Measurements from ENCODE around the gene TBC1D9. TPM values are rescaled to one million over a fixed set of nuclear protein-coding genes. Genes with fewer than 3 reads are reported as not detected.
"Not testable (repeated sequence)": the region's sequence is repeated elsewhere in the genome, so short reads cannot be mapped to it uniquely, and the experiment has no call there.

The TBC1D9 gene
- total RNA-seq, 5 donors from 2014 or later (not counting 1 experiment from before 2014, with no cell fraction given), result 0.56 to 4.2 (median 1.2) TPM

DNA sequence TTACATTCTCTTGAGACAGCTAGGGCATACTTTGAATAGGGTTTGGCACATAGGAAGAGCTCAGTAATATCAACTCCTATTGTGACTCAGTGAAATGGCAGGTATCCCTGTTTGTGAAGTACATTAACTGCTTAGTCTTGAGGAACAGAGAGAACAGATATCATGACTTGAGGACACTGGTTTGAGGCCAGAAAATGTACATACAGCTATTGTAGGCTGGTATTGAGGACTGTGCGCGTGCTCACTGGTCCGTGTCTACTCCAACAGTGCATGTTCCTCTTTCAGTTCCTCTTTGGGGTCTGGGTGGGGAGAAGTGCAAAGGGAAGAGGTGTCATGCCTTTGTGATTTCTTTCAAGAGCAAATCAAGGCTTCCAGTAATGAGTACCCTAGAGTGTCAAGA, 34.6 kb upstream of the TBC1D9 start:
- Mint-ChIP-seq H3K4me1 (peaks cover 0 to 2% (median 0%) of the 10 kb centered on the region in 3 donors), H3K36me3 (no peaks in the 10 kb centered on the region), H3K27ac (no peak overlapping the region), H3K4me3 (no peak overlapping the region), H3K27me3 (peaks cover 8 to 23% of the 10 kb centered on the region in 2 donors), H3K9me3 (peaks cover 0 to 7% (median 2%) of the 10 kb centered on the region in 3 donors)
- POLR2A ChIA-PET, result no interaction called here
- Histone ChIP-seq H3K4me3 (ENCODE audit: control insufficient read depth in 1 of 2, extremely low read depth in 1 of 2, low read length in 1 of 2) (no peak overlapping the region), H3K27ac (ENCODE audit: low read length) (no peak overlapping the region), H3K36me3 (ENCODE audit: control insufficient read depth in 2 of 2, extremely low read depth in 1 of 2, insufficient read depth in 1 of 2, low read length in 1 of 2) (no peaks in the 10 kb centered on the region), H3K27me3 (replicated peaks in 1 of 2; ENCODE audit: control insufficient read depth in 2 of 2, extremely low read depth in 1 of 2, insufficient read depth in 2 of 2, low read length in 1 of 2) (peaks cover 0 to 3% of the 10 kb centered on the region in 2 experiments), H3K4me1 (ENCODE audit: control insufficient read depth in 1 of 2, extremely low read depth in 1 of 2, insufficient read depth in 2 of 2, low read length in 2 of 2) (no peaks in the 10 kb centered on the region), H3K9me3 (no peaks in the 10 kb centered on the region)
- CTCF ChIA-PET, result no interaction called here
- no CpG with 5 or more reads among the region's 3 CpGs for WGBS (ENCODE audit: insufficient coverage)
- DNase-seq (peak in 5 of 35 experiments; percentile 0 to 33 (median 2)), ATAC-seq (replicated peaks in 1 of 4) (no peak)

DNA sequence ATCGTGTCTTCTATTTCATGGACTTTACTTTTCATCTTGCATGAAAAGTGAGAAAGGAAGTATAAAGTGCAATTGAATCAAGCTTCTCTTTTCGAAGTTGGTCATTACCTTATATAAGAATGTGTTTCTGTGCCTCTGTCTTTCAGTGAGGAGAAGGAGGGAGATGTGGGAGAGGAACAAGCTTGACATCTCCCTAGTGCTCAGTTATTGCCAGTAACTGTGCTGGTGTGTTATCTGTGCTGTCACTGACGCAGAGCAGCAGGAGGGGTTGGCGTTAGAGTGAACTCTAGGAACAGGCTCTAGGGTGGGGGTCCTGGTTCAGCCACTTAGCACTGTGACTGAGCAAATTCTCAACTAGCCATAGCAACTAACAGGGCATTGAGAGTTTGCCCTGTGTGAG, 34.0 kb upstream of the TBC1D9 start:
- H3K27ac ChIP-seq (ENCODE audit: low read length), result no peak overlapping the region
- ChIA-PET CTCF (no interaction called here), POLR2A (no interaction called here)
- ATAC-seq (replicated peaks in 1 of 4), result no peak
- peaks cover 0 to 9% (median 2%) of the 10 kb centered on the region in 3 donors for H3K9me3 Mint-ChIP-seq
- no peak overlapping the region for H3K27ac Mint-ChIP-seq
- no peak overlapping the region for H3K4me3 ChIP-seq (ENCODE audit: control insufficient read depth in 1 of 2, extremely low read depth in 1 of 2, low read length in 1 of 2)
- peaks cover 8 to 23% of the 10 kb centered on the region in 2 donors for H3K27me3 Mint-ChIP-seq
- peaks cover 0 to 3% of the 10 kb centered on the region in 2 experiments for H3K27me3 ChIP-seq (replicated peaks in 1 of 2; ENCODE audit: control insufficient read depth in 2 of 2, extremely low read depth in 1 of 2, insufficient read depth in 2 of 2, low read length in 1 of 2)
- H3K9me3 ChIP-seq, result no peaks in the 10 kb centered on the region
- H3K4me1 ChIP-seq (ENCODE audit: control insufficient read depth in 1 of 2, extremely low read depth in 1 of 2, insufficient read depth in 2 of 2, low read length in 2 of 2), result no peaks in the 10 kb centered on the region
- no peaks in the 10 kb centered on the region for H3K36me3 ChIP-seq (ENCODE audit: control insufficient read depth in 2 of 2, extremely low read depth in 1 of 2, insufficient read depth in 1 of 2, low read length in 1 of 2)
- H3K4me3 Mint-ChIP-seq, result no peak overlapping the region
- H3K36me3 Mint-ChIP-seq, result no peaks in the 10 kb centered on the region
- peaks cover 0 to 2% (median 0%) of the 10 kb centered on the region in 3 donors for H3K4me1 Mint-ChIP-seq
- WGBS (ENCODE audit: insufficient coverage), result 80% methylated on average over 1 of the region's 4 CpGs
- no peak for DNase-seq

DNA sequence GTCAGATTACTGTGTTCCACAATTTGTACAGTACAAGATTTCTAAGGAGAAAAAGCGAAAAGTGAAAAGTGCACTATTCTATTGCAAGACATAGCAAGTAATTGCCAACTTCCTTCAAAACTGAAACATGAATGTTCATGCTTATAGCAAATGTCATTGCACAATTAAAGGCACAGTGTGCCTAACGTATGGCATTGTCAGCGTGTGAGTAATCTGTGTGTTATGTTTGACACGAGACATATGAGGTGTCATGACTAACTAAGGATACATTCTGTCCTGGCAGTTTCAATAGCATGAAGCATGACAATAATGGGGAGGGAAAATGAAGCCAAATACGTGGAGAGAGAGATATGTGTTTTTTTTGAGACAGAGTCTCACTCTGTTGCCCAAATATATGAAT, 33.6 kb upstream of the TBC1D9 start:
- POLR2A ChIA-PET, result no interaction called here
- Mint-ChIP-seq H3K4me3 (no peak overlapping the region), H3K4me1 (peaks cover 0 to 2% (median 0%) of the 10 kb centered on the region in 3 donors), H3K27ac (no peak overlapping the region), H3K36me3 (no peaks in the 10 kb centered on the region), H3K27me3 (peaks cover 8 to 23% of the 10 kb centered on the region in 2 donors), H3K9me3 (peaks cover 0 to 9% (median 2%) of the 10 kb centered on the region in 3 donors)
- no peak overlapping the region for H3K4me3 ChIP-seq (ENCODE audit: control insufficient read depth in 1 of 2, extremely low read depth in 1 of 2, low read length in 1 of 2)
- WGBS (ENCODE audit: insufficient coverage), result 93% methylated on average over 3 of the region's 5 CpGs
- ATAC-seq (replicated peaks in 1 of 4) (no peak), DNase-seq (no peak)
- no peaks in the 10 kb centered on the region for H3K9me3 ChIP-seq
- H3K4me1 ChIP-seq (ENCODE audit: control insufficient read depth in 1 of 2, extremely low read depth in 1 of 2, insufficient read depth in 2 of 2, low read length in 2 of 2), result no peaks in the 10 kb centered on the region
- H3K27me3 ChIP-seq (replicated peaks in 1 of 2; ENCODE audit: control insufficient read depth in 2 of 2, extremely low read depth in 1 of 2, insufficient read depth in 2 of 2, low read length in 1 of 2), result peaks cover 0 to 3% of the 10 kb centered on the region in 2 experiments
- H3K36me3 ChIP-seq (ENCODE audit: control insufficient read depth in 2 of 2, extremely low read depth in 1 of 2, insufficient read depth in 1 of 2, low read length in 1 of 2), result no peaks in the 10 kb centered on the region
- CTCF ChIA-PET, result no interaction called here
- no peak overlapping the region for H3K27ac ChIP-seq (ENCODE audit: low read length)

DNA sequence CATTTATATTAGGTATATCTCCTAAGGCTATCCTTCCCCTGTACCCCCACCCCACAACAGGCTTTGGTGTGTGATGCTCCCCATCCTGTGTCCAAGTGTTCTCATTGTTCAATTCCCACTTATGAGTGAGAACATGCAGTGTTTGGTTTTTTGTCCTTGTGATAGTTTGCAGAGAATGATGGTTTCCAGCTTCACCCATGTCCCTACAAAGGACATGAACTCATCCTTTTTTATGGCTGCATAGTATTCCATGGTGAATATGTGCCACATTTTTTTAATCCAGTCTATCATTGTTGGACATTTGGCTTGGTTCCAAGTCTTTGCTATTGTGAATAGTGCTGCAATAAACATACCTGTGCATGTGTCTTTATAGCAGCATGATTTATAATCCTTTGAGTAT, 26.6 kb upstream of the TBC1D9 start:
- H3K27me3 ChIP-seq (replicated peaks in 1 of 2; ENCODE audit: control insufficient read depth in 2 of 2, extremely low read depth in 1 of 2, insufficient read depth in 2 of 2, low read length in 1 of 2); H3K4me1 ChIP-seq (ENCODE audit: control insufficient read depth in 1 of 2, extremely low read depth in 1 of 2, insufficient read depth in 2 of 2, low read length in 2 of 2); H3K36me3 Mint-ChIP-seq; ATAC-seq (replicated peaks in 1 of 4); H3K4me3 Mint-ChIP-seq; H3K9me3 ChIP-seq; H3K4me1 Mint-ChIP-seq; POLR2A ChIA-PET; DNase-seq; H3K27ac ChIP-seq (ENCODE audit: low read length); H3K4me3 ChIP-seq (ENCODE audit: control insufficient read depth in 1 of 2, extremely low read depth in 1 of 2, low read length in 1 of 2); H3K27me3 Mint-ChIP-seq; H3K27ac Mint-ChIP-seq; H3K36me3 ChIP-seq (ENCODE audit: control insufficient read depth in 2 of 2, extremely low read depth in 1 of 2, insufficient read depth in 1 of 2, low read length in 1 of 2): not testable (repeated sequence)
- peaks cover 3 to 17% (median 5%) of the 10 kb centered on the region in 3 donors for H3K9me3 Mint-ChIP-seq
- CTCF ChIA-PET, result interaction anchor here in 1 of 2 donors (0.6 kb wide), 1 partner anchor 14 kb away, joined by 4 read pairs; no protein-coding TSS in a partner anchor

- ChIA-PET POLR2A (no interaction called here), CTCF (no interaction called here)
- H3K27ac ChIP-seq (ENCODE audit: low read length), result no peak overlapping the region
- Mint-ChIP-seq H3K4me3 (no peak overlapping the region), H3K27ac (no peak overlapping the region), H3K36me3 (no peaks in the 10 kb centered on the region), H3K9me3 (peaks cover 3 to 12% (median 5%) of the 10 kb centered on the region in 3 donors), H3K27me3 (peaks cover 0 to 3% of the 10 kb centered on the region in 2 donors), H3K4me1 (no peaks in the 10 kb centered on the region)
- no peaks in the 10 kb centered on the region for H3K4me1 ChIP-seq (ENCODE audit: control insufficient read depth in 1 of 2, extremely low read depth in 1 of 2, insufficient read depth in 2 of 2, low read length in 2 of 2)
- H3K27me3 ChIP-seq (replicated peaks in 1 of 2; ENCODE audit: control insufficient read depth in 2 of 2, extremely low read depth in 1 of 2, insufficient read depth in 2 of 2, low read length in 1 of 2), result no peaks in the 10 kb centered on the region
- H3K36me3 ChIP-seq (ENCODE audit: control insufficient read depth in 2 of 2, extremely low read depth in 1 of 2, insufficient read depth in 1 of 2, low read length in 1 of 2), result no peaks in the 10 kb centered on the region
- DNase-seq (no peak), ATAC-seq (replicated peaks in 1 of 4) (no peak)
- no peak overlapping the region for H3K4me3 ChIP-seq (ENCODE audit: control insufficient read depth in 1 of 2, extremely low read depth in 1 of 2, low read length in 1 of 2)
- no CpG with 5 or more reads among the region's 3 CpGs for WGBS (ENCODE audit: insufficient coverage)
- no peaks in the 10 kb centered on the region for H3K9me3 ChIP-seq
Observed at GRCh38 chr4:140781596-140781995, 25.4 kb upstream of the TBC1D9 start.

- Mint-ChIP-seq H3K4me3 (no peak overlapping the region), H3K27me3 (peaks cover 0 to 5% of the 10 kb centered on the region in 2 donors), H3K27ac (no peak overlapping the region), H3K9me3 (no peaks in the 10 kb centered on the region), H3K4me1 (no peaks in the 10 kb centered on the region), H3K36me3 (no peaks in the 10 kb centered on the region)
- ATAC-seq (replicated peaks in 1 of 4) (no peak), DNase-seq (no peak)
- ChIA-PET POLR2A (no interaction called here), CTCF (no interaction called here)
- H3K4me3 ChIP-seq (ENCODE audit: control insufficient read depth in 1 of 2, extremely low read depth in 1 of 2, low read length in 1 of 2), result no peak overlapping the region
- no CpG with 5 or more reads among the region's 2 CpGs for WGBS (ENCODE audit: insufficient coverage)
- H3K36me3 ChIP-seq (ENCODE audit: control insufficient read depth in 2 of 2, extremely low read depth in 1 of 2, insufficient read depth in 1 of 2, low read length in 1 of 2), result no peaks in the 10 kb centered on the region
- H3K27ac ChIP-seq (ENCODE audit: low read length), result no peak overlapping the region
- H3K27me3 ChIP-seq (replicated peaks in 1 of 2; ENCODE audit: control insufficient read depth in 2 of 2, extremely low read depth in 1 of 2, insufficient read depth in 2 of 2, low read length in 1 of 2), result no peaks in the 10 kb centered on the region
- H3K9me3 ChIP-seq, result no peaks in the 10 kb centered on the region
- H3K4me1 ChIP-seq (ENCODE audit: control insufficient read depth in 1 of 2, extremely low read depth in 1 of 2, insufficient read depth in 2 of 2, low read length in 2 of 2), result no peaks in the 10 kb centered on the region
Observed at GRCh38 chr4:140777894-140778293, 21.7 kb upstream of the TBC1D9 start.

GRCh38 chr4:140777386-140777785, 21.2 kb upstream of the TBC1D9 start:
- DNase-seq (no peak), ATAC-seq (replicated peaks in 1 of 4) (no peak)
- H3K4me3 ChIP-seq (ENCODE audit: control insufficient read depth in 1 of 2, extremely low read depth in 1 of 2, low read length in 1 of 2), result no peak overlapping the region
- CTCF ChIA-PET, result no interaction called here
- Mint-ChIP-seq H3K27ac (no peak overlapping the region), H3K36me3 (no peaks in the 10 kb centered on the region), H3K4me1 (no peaks in the 10 kb centered on the region), H3K9me3 (no peaks in the 10 kb centered on the region), H3K27me3 (peaks cover 0 to 5% of the 10 kb centered on the region in 2 donors), H3K4me3 (no peak overlapping the region)
- H3K4me1 ChIP-seq (ENCODE audit: control insufficient read depth in 1 of 2, extremely low read depth in 1 of 2, insufficient read depth in 2 of 2, low read length in 2 of 2), result no peaks in the 10 kb centered on the region
- H3K9me3 ChIP-seq, result no peaks in the 10 kb centered on the region
- no peaks in the 10 kb centered on the region for H3K36me3 ChIP-seq (ENCODE audit: control insufficient read depth in 2 of 2, extremely low read depth in 1 of 2, insufficient read depth in 1 of 2, low read length in 1 of 2)
- no CpG with 5 or more reads among the region's 1 CpG for WGBS (ENCODE audit: insufficient coverage)
- POLR2A ChIA-PET, result no interaction called here
- no peaks in the 10 kb centered on the region for H3K27me3 ChIP-seq (replicated peaks in 1 of 2; ENCODE audit: control insufficient read depth in 2 of 2, extremely low read depth in 1 of 2, insufficient read depth in 2 of 2, low read length in 1 of 2)
- no peak overlapping the region for H3K27ac ChIP-seq (ENCODE audit: low read length)
